Fibroblast of lung (primary cell): ENCODE data around the gene ZNF146. TPM values are rescaled to one million over a fixed set of nuclear protein-coding genes. Genes with fewer than 3 reads are reported as not detected.
"Not testable (repeated sequence)": the region's sequence is repeated elsewhere in the genome, so short reads cannot be mapped to it uniquely, and the experiment has no call there.

ENCODE experiments used
- DNase-seq, 2 donors: peaks; one replicate each; pipeline versions ENCODE4 v3.0.0 to v3.0.0-alpha.2; 2010; ENCODE audit warnings: low read depth in 2 of 2
- H2AFZ ChIP-seq: 2 replicates; pipeline ENCODE4 v1.5.1; 2012; ENCODE audit warnings: low read length, control low read depth, inconsistent platforms
- H3K27ac ChIP-seq: 2 replicates; pipeline ENCODE4 v1.5.1; 2011; ENCODE audit warnings: low read length, control low read depth; ENCODE audit not compliant: insufficient read depth
- H3K27me3 ChIP-seq: 2 replicates; pipeline ENCODE4 v1.5.1; 2011; ENCODE audit warnings: mild to moderate bottlenecking, low read length; ENCODE audit not compliant: control insufficient read depth, insufficient read depth
- H3K36me3 ChIP-seq: 2 replicates; pipeline ENCODE4 v1.5.1; 2011; ENCODE audit warnings: low read length; ENCODE audit not compliant: control insufficient read depth, insufficient read depth
- H3K4me1 ChIP-seq: 2 replicates; pipeline ENCODE4 v1.5.1; 2011; ENCODE audit warnings: low read length; ENCODE audit not compliant: control insufficient read depth, insufficient read depth; ENCODE audit errors: extremely low read depth
- H3K4me2 ChIP-seq: 2 replicates; pipeline ENCODE4 v1.5.1; 2011; ENCODE audit warnings: low read length, control low read depth; ENCODE audit not compliant: insufficient read depth; ENCODE audit errors: extremely low read depth
- H3K4me3 ChIP-seq, 4 experiments: fragments of 200-600 bp in 1 of 4; sonication (generic) in 1 of 4; replicated peaks in 1 of 4; 2 replicates each; pipeline ENCODE4 v1.5.1; 2011 to 2016; ENCODE audit warnings: low read length in 4 of 4, low read depth in 3 of 4, mild to moderate bottlenecking in 3 of 4, control low read depth in 2 of 4, inconsistent platforms in 1 of 4, mixed read lengths in 1 of 4; ENCODE audit not compliant: insufficient read depth in 1 of 4; ENCODE audit errors: control extremely low read depth in 1 of 4
- H3K79me2 ChIP-seq: 2 replicates; pipeline ENCODE4 v1.5.1; 2012; ENCODE audit warnings: mild to moderate bottlenecking, low read length, inconsistent platforms; ENCODE audit not compliant: control insufficient read depth, insufficient read depth
- H3K9ac ChIP-seq: 2 replicates; pipeline ENCODE4 v1.5.1; 2011; ENCODE audit warnings: mild to moderate bottlenecking, low read length, control low read depth; ENCODE audit not compliant: insufficient read depth
- H3K9me3 ChIP-seq: 2 replicates; pipeline ENCODE4 v1.5.1; 2012; ENCODE audit warnings: low read depth, low read length; ENCODE audit not compliant: control insufficient read depth, insufficient read depth
- H4K20me1 ChIP-seq: 2 replicates; pipeline ENCODE4 v1.5.1; 2011; ENCODE audit warnings: low read length; ENCODE audit not compliant: control insufficient read depth, insufficient read depth; ENCODE audit errors: extremely low read depth
- EZH2 ChIP-seq: IDR thresholded peaks from 2 replicates; pipeline ENCODE4 v1.5.1; 2012; ENCODE audit warnings: low read length, control low read depth, mild to moderate bottlenecking; ENCODE audit errors: missing control alignments
- polyA plus RNA-seq, 2 donors: library from polyadenylated mRNA; depleted of rRNA in 1 of 2; stranded (reverse) in 1 of 2; unstranded in 1 of 2; fragments of >200 nt; gene quantifications; 2 replicates each; pipeline ENCODE4 v1.2.1, GENCODE V29; 2011 to 2012; ENCODE audit warnings: missing spikeins in 1 of 2
- total RNA-seq: library from RNA; depleted of rRNA; stranded (reverse); fragments of >200 nt; gene quantifications from 2 replicates; pipeline ENCODE4 v1.2.1, GENCODE V29; 2014
- TF ChIP-seq, protein P1 (sequence below), 2 donors: IDR thresholded peaks in 1 of 2; conservative IDR thresholded peaks in 1 of 2; 1 replicate in 1 of 2; 2 replicates in 1 of 2; pipeline ENCODE4 v1.5.1; 2011 to 2012; ENCODE audit warnings: low read length in 2 of 2, control low read depth in 1 of 2, inconsistent platforms in 1 of 2, low read depth in 1 of 2, mild to moderate bottlenecking in 1 of 2

ZNF146 gene
- total and polyA plus RNA-seq, 2 donors (not counting 1 experiment from before 2014, with no cell fraction given) = 87.5 to 92.5 TPM

DNA sequence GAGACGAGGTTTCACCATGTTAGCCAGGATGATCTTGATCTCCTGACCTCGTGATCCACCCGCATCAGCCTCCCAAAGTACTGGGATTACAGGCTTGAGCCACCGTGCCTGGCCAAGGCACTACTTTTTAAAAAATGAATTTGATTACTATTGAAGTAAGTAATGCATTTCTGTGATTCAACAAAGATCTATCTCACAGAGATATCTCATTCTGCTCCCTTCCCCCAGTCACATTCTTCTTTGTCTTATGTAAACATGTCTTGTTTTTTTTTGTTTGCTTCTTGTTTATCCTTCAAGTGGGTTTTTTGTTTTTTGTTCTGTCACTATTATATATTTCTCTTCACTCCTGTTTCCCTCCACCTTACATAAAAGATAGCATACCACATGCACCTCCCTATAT, 6.6 kb downstream of the ZNF146 start:
- no peak overlapping the region for H3K9ac ChIP-seq
- H2AFZ ChIP-seq = no peak overlapping the region
- H3K4me1 ChIP-seq = peaks cover 14% of the 10 kb centered on the region
- peaks cover 89% of the 10 kb centered on the region for H3K79me2 ChIP-seq
- no peak overlapping the region for H3K4me2 ChIP-seq
- no peak overlapping the region for H3K27ac ChIP-seq
- no peaks in the 10 kb centered on the region for H3K27me3 ChIP-seq
- no peak for TF ChIP-seq EZH2
- TF ChIP-seq, protein P1, sequence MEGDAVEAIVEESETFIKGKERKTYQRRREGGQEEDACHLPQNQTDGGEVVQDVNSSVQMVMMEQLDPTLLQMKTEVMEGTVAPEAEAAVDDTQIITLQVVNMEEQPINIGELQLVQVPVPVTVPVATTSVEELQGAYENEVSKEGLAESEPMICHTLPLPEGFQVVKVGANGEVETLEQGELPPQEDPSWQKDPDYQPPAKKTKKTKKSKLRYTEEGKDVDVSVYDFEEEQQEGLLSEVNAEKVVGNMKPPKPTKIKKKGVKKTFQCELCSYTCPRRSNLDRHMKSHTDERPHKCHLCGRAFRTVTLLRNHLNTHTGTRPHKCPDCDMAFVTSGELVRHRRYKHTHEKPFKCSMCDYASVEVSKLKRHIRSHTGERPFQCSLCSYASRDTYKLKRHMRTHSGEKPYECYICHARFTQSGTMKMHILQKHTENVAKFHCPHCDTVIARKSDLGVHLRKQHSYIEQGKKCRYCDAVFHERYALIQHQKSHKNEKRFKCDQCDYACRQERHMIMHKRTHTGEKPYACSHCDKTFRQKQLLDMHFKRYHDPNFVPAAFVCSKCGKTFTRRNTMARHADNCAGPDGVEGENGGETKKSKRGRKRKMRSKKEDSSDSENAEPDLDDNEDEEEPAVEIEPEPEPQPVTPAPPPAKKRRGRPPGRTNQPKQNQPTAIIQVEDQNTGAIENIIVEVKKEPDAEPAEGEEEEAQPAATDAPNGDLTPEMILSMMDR (conservative IDR thresholded peaks at IDR 0.05 in 1 of 2, IDR thresholded peaks at IDR 0.05 in 1 of 2; ENCODE audit: low read depth in 1 of 2, low read length in 2 of 2) = no peak
- H4K20me1 ChIP-seq = peaks cover 4% of the 10 kb centered on the region
- no peak for DNase-seq
- no peak overlapping the region for H3K4me3 ChIP-seq
- H3K9me3 ChIP-seq = no peaks in the 10 kb centered on the region
- H3K36me3 ChIP-seq = peaks cover 5% of the 10 kb centered on the region

DNA sequence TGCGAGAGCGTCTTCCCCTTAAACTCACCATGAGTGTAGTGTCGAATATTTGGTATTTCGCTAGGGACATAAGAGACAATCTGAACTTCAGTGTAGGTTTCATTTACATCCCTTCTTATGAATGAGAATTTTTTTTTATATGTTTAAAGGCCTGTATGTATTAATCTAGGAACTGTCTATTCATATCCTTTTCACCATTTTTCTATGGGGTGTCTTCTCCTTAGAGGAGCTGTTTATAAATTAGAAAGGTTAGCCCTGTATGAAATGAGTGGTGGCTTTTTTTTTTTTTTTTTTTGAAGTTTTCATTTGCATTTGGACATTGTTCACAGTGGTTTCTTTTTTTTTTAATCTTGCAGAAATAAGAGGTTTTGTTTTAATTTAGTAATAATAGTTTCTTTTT, 7.6 kb downstream of the ZNF146 start:
- H3K4me2 ChIP-seq = no peak overlapping the region
- peaks cover 11% of the 10 kb centered on the region for H3K4me1 ChIP-seq
- no peak for TF ChIP-seq EZH2
- TF ChIP-seq, protein P1 (conservative IDR thresholded peaks at IDR 0.05 in 1 of 2, IDR thresholded peaks at IDR 0.05 in 1 of 2; ENCODE audit: low read depth in 1 of 2, low read length in 2 of 2) = no peak
- H3K27me3 ChIP-seq = no peaks in the 10 kb centered on the region
- H3K79me2 ChIP-seq = peaks cover 88% of the 10 kb centered on the region
- H3K9me3 ChIP-seq = no peaks in the 10 kb centered on the region
- H3K36me3 ChIP-seq = peaks cover 5% of the 10 kb centered on the region
- no peak overlapping the region for H3K4me3 ChIP-seq
- H4K20me1 ChIP-seq = peaks cover 4% of the 10 kb centered on the region
- H3K27ac ChIP-seq = no peak overlapping the region
- H3K9ac ChIP-seq = no peak overlapping the region
- H2AFZ ChIP-seq = no peak overlapping the region
- no peak for DNase-seq

DNA sequence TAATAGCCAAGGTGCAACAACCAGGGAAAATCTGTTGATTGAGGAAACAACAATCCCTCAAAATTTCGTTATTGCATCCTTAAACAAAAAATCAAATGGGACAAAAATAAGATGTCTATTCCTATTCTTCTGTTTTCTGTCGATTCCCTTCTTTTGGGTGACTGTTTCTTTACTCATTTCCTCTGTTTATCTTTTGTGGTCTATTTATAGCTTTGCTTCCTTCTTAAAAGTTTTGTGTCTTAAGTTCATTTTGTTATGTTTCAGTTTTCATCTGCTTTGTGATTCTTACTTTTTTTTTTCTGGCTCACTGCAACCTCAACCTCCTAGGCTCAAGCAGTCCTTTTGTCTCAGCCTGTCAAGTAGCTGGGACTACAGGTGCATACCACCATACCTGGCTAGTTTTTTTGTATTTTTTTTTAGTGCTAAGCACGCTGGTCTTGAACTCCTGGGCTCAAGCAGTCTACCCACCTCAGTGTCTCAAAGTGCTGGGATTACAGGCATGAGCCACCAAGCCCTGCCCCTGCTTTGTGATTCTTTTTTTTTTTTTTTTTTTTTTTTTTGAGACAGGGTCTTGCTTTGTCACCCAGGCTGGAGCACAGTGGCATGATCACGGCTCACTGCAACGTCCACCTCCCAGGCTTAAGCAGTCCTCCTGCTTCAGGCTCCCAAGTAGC, 10.4 kb downstream of the ZNF146 start:
- Histone ChIP-seq H3K9me3 (no peaks in the 10 kb centered on the region), H3K36me3 (peaks cover 17% of the 10 kb centered on the region), H3K4me2 (peak overlapping the region; percentile 88), H3K79me2 (peaks cover 78% of the 10 kb centered on the region), H3K27ac (peak overlapping the region; percentile 71), H3K4me3 (peak overlapping the region; percentile 25 to 43 (median 34)), H3K27me3 (no peaks in the 10 kb centered on the region), H3K4me1 (peaks cover 11% of the 10 kb centered on the region), H3K9ac (no peak overlapping the region), H4K20me1 (peaks cover 2% of the 10 kb centered on the region), H2AFZ (no peak overlapping the region)
- TF ChIP-seq, protein P1 (conservative IDR thresholded peaks at IDR 0.05 in 1 of 2, IDR thresholded peaks at IDR 0.05 in 1 of 2; ENCODE audit: low read depth in 1 of 2, low read length in 2 of 2) = no peak
- TF ChIP-seq EZH2 = no peak
- peak; percentile 65 to 72 for DNase-seq

DNA sequence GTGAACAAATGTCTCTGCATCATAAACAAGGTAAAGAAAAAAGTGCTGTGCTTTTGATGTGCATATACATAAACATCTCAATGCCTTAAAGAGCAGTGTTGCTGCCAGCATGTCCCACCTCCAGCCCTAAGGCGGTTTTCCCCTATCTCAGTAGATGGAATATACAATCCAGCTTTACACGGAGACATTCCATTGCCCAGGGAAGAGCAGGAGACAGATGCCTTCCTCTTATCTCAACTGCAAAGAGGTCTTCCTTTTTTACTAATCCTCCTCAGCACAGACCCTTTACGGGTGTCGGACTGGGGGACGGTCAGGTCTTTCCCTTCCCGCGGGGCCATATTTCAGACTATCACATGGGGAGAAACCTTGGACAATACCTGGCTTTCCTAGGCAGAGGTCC, 18.7 kb downstream of the ZNF146 start:
- not testable (repeated sequence) for H3K4me2 ChIP-seq, H3K4me3 ChIP-seq, H3K9me3 ChIP-seq, H3K9ac ChIP-seq, H2AFZ ChIP-seq, H3K27ac ChIP-seq, H3K27me3 ChIP-seq, H4K20me1 ChIP-seq, H3K4me1 ChIP-seq, DNase-seq
- H3K36me3 ChIP-seq = peaks cover 22% of the 10 kb centered on the region
- peaks cover 11% of the 10 kb centered on the region for H3K79me2 ChIP-seq
